CD4-positive, alpha-beta T cell treated with Interleukin-21 for 1 hour (primary cell): ENCODE data around the gene RGS7.
"Not testable (repeated sequence)": the region's sequence is repeated elsewhere in the genome, so short reads cannot be mapped to it uniquely, and the experiment has no call there.

Experiments
- DNase-seq: peaks from one replicate; pipeline ENCODE4 v3.0.0-alpha.2; 2020

Gene RGS7

DNA sequence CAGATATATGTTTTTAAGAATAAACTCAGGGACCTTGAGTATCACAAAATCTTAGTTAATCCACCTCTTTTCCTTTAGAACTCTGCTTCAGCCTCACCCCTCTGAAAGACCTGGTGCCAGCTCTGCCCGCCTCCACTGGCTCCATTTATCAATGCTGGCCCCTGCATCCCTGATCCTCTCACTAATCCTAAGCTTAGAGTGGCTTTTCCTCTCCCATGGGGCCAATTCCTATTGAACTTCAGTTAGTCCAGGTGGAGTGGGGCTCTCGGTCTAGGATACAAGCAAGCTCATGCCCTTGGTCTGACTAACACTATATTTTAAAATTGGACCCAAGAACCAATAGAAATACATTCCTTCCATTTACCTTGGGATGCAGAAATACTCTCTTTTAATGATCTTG, 87.0 kb downstream of the RGS7 start:
- DNase-seq, result no peak

DNA sequence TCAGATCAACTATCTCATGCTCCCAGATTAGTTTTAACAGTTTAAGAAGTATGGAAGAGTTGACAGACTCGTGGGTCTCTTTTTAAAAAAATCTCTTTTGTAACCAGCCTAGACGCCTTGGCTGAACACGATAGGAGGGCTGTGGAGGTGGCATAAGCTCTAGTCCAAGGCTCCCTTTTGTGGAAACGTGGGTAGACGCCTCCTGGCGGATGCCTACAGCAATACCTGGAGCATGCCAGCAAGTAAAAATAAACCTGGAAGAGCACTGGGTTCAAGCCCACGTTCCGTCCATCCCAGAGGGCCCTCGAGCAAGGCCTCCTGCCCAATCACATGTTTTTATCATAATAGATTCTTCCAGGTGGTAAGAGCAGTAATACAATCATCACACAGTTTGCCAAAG, 87.9 kb downstream of the RGS7 start:
- DNase-seq, result no peak

DNA sequence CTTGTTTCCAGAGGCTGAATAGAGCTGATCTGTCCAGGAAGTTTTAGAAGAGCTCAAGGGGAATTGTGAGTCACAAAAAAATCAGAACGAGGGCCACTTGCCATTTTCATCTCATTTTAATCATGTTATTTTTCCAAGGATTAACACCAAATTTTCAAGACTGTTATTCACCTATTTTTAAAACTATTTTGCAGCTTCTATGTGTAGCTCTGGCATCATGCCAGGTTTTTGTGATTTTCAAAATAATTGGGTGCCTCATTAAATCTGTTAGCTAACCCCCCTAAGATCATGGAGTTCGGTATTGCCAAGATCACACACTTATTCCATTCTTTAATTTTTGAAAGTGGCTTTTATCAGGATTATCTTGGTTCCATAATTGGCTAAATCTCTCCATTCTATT, 90.9 kb downstream of the RGS7 start:
- no peak for DNase-seq

DNA sequence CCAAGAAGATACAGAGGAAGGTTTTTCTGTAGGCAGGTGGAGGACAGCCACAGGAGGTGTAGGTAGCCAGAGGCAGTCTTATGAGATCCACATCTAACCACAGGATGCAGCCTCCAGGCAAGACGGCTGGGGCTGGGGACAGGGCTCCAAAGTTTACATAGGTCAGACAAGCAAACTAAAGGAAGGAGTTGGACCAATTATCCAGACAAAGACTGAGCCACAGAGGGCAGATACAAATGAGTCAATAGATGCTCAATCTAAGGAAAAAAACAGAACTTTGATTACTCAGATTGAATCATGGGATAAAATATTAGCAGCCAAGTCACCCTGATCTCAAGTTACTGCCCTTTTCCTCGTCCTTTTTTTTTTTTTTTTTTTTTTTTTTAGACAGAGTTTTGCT, 91.6 kb downstream of the RGS7 start:
- DNase-seq, result no peak

- no peak for DNase-seq
Measured at GRCh38 chr1:241263346-241263745, 93.7 kb downstream of the RGS7 start.

- DNase-seq, result no peak
Measured at GRCh38 chr1:241253471-241253870, 103.5 kb downstream of the RGS7 start.

DNA sequence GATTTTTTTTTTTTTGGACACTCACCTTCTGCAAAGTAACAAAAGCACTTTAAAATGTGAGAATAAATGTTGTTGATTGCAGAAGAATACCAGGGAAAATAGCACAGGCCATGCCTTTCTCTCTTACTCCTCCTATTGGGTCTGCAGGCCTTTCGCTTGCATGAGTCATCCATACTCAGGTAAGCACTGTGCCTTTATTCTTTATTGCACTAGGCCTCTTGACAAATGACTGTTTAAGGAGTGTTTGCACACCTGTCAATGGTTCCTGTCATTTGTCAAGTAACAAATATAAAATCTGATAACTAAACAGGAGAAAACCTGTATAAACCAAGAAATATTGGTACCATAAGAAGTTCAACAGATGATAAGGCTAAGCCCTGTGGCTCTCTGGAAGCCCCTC, 106.5 kb downstream of the RGS7 start:
- no peak for DNase-seq

DNA sequence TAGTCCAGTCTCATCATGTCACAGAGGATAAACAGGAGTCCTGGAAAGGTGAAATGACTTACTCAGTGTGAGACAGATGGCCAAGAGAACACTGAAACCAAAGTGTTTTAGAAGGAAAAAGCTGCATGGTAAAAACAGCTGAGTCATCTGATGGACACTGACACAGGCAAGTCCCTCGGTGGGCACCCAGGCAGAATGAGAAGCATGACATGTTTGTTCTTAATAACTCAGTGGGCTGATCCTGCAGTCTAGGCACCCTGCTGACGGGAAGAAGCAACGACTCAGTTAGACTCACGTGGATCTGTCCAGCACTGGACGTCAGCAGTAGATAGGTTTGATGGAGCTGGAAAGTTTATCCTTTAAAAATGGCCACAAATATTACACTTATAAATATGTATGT, 116.9 kb downstream of the RGS7 start:
- DNase-seq, result no peak

GRCh38 chr1:241237873-241238272, 119.1 kb downstream of the RGS7 start:
- no peak for DNase-seq

DNA sequence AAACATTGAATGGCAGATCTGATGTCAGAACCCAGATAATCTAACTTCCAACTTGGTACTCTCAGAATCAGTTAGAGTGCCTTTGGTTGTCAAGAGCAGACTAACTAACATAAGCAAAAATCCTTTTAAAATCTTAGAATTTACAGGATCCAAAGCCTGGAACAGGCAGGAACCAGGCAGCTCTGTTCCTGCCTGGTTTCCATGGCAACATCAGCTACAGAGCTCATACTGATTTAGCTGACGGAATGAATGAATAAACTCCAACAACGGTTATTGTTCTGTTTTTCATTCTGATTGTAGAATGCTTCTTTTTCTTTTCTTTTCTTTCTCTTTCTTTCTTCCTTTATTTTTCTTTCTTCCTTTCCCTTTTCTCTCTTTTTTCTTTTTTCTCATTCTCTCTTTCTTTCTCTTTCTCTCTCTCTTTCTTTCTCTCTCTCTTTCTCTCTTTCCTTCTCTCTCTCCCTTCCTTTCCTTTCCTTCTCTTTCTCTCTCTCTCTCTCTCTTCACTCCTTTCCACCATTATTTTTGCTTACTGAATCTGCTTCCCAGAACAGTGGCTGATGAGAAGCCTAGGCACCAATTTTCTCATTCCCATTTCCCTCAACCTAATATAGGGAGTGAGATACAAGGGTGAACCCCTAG, 121.6 kb downstream of the RGS7 start:
- no peak for DNase-seq

DNA sequence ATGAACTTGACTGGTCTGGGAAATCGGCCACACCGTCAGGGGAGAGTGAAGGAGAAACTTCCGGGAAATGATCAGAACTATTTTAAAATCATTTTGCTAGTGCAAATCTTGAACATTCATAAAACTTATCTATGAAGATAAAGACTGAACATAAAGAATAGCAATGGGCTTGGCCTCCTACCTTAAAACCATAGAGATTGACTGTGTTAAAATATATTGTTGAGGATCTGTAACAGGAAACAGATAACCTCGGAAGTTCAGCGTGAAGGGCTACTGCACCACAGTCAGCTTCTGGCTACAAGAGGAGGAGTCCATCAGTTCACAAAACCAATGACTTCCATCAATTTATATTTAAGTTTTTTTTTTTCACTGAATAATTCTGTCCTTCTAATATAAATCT, 127.3 kb downstream of the RGS7 start:
- DNase-seq, result no peak

DNA sequence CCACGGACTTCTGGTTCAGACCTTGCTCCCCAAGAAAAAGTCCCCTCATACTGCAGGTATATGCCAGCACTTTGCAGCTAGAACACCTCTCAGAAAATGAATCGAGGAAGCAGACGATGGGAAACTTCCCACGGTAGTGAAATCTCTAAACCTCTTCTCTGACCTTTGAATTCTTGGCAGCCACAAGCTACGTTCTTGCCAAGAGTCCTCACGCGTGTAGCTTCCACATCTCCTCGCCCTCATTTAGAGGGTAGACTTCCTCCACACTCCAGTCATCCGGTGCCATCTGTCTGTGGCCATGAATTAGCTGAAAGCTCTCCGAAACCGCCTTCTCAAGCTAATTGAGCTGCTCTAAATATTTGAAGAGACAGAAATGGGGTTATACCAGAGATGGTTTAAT, 127.8 kb downstream of the RGS7 start:
- DNase-seq, result no peak

DNA sequence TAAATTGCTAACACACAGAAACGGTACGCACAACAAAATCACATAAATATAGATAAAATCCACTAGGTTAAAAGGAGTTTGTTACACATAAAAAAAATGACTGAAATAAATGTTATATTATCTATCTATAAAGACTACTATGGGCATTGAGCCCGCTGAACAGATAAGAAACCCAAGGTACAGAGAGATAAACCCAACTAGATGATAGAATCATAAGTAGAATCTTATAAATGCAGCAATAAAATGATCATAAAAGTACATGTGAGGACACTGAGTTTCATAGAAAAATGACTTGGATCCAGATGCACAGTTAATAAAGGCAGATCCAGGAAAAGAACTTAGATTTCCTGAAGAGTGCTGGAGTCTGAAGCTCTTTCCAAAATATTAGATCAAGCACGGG, 128.7 kb downstream of the RGS7 start:
- DNase-seq, result no peak

GRCh38 chr1:241225741-241226140, 131.3 kb downstream of the RGS7 start:
- DNase-seq, result no peak

DNA sequence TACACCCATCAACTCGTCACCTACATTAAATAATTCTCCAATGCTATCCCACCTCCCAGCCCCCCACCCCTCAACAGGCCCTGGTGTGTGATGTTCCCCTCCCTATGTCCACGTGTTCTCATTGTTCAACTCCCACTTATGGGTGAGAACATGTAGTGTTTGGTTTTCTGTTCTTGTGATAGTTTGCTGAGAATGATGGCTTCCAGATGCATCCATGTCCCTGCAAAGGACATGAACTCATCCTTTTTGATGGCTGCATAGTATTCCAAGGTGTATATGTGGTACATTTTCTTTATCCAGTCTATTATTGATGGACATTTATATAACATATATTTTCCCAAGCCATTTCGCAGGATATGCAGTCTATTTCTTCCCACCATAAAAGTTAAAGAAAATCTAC, 132.8 kb downstream of the RGS7 start:
- DNase-seq, result not testable (repeated sequence)

DNA sequence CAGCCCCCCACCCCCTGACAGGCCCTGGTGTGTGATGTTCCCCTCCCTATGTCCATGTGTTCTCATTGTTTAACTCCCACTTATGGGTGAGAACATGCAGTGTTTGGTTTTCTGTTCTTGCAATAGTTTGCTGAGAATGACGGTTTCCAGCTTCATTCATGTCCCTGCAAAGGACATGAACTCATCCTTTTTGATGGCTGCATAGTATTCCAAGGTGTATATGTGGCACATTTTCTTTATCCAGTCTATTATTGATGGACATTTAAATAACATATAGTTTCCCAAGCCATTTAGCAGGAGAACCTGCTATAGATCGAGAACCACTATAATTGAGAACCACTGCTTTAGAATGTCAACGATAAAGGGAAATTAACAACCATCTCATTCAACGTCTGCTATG, 134.2 kb downstream of the RGS7 start:
- not testable (repeated sequence) for DNase-seq

DNA sequence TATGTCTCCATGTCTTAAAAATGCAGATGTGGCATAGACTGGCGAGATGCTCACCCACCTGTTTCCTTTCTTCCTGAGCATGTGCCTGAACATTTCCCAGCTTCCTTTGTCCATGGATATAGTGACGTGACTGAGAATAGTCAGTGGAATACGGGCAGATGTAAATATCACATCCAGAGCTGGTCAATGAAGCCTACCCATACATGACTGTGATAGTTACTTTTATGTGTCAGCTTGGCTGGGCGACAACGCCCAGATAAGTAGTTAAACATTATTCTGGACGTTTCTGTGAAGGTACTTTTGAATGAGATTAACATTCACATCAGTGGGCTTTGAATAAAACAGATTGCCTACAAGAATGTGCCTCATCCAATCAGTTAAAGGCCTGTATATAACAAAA, 135.7 kb downstream of the RGS7 start:
- no peak for DNase-seq

DNA sequence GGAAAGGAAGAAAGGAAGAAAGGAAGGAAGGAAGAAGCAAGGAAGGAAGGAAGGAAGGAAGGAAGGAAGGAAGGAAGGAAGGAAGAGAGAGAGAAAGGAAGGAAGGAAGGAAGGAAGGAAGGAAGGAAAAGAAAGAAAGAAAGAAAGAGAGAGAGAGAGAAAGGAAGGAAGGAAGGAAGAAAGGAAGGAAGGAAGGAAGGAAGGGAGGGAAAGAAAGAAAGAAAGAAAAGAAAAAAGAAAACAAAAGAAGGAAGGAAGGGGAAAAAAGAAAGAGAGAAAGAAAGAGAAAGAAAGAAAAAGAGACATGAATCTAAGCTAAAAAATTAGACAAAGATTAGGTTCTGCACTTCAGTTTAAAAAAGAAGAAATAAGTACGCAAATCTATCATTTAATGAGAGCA, 136.1 kb downstream of the RGS7 start:
- not testable (repeated sequence) for DNase-seq

DNA sequence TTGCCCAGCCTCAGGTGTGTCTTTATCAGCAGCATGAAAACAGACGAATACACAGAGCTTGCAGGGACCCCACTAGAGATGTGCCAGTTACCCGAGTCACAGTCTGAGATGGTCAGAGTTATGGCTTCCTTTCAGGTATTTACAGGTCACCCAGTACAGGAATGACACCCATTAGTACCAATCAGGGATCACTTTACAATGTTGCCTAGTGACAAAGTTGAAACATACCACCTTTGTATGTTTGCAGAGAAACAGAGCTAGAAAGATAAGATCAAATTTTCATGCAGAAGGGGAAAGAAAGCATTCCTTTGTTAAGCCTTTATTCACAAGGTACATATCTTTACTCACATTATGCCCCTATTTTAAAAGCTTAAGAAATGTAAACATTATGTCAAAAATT, 137.6 kb downstream of the RGS7 start:
- DNase-seq, result no peak

- DNase-seq, result no peak
Measured at GRCh38 chr1:241217516-241217915, 139.5 kb downstream of the RGS7 start.

- no peak for DNase-seq
Measured at GRCh38 chr1:241215683-241216082, 141.3 kb downstream of the RGS7 start.

- no peak for DNase-seq
Measured at GRCh38 chr1:241215203-241215602, 141.8 kb downstream of the RGS7 start.

DNA sequence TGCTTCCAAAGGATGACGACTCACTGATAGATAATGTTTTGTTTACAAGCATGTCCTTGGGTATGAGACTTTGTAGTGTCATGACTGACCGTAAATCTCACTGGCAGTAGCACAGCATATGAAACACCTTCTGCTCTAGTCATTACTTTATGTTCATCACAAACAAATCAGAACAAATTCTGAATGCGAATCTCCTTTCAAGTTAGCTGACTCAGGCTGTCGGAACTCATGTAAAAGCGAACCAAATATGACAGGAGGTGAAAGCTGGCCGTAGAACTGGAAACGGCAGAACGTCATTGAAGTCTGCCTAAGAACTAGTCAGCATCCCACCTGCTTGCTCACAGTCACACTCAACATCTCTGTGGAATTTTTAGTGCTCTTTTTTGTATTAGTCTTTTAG, 143.9 kb downstream of the RGS7 start:
- no peak for DNase-seq

- no peak for DNase-seq
Measured at GRCh38 chr1:241212628-241213027, 144.4 kb downstream of the RGS7 start.

DNA sequence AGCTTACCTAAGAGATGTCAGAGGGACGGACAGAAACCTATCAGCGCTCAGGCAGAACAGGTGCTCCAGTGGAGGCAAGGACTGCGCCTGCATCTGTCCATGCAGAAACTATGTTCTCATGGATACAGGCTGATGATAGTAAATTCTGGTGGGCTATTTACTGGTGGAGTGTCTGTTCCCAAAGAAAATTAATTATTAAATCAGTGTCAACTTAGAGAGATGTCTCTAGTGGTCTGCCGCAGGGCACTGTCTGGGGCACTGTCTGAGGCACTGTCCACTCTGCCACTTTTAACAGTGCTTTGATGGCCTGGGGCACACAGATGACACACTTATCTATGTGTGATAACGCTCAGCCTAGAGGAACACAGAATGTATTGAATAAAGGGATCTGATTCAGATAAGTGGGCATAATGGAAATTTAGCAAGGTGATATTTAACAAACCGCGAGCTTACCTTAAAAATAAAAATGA, 148.1 kb downstream of the RGS7 start:
- DNase-seq, result no peak

- DNase-seq, result no peak
Measured at GRCh38 chr1:241203817-241204216, 153.2 kb downstream of the RGS7 start.
